Measurements from ENCODE around the gene SYT14. TPM values are rescaled to one million over a fixed set of nuclear protein-coding genes. Genes with fewer than 3 reads are reported as not detected.

Gene SYT14
- polyA plus RNA-seq, 1 donor (not counting 4 experiments of a cell fraction or from before 2014, with no cell fraction given) = 8.3 TPM

- Histone ChIP-seq H3K27ac (ENCODE audit: control insufficient read depth, insufficient read depth, low read length) (no peak overlapping the region), H3K4me3 (ENCODE audit: control insufficient read depth in 2 of 3, extremely low read depth in 1 of 3, insufficient read depth in 2 of 3, low read depth in 1 of 3, low read length in 3 of 3) (no peak overlapping the region), H3K36me3 (ENCODE audit: control insufficient read depth in 2 of 2, extremely low read depth in 1 of 2, insufficient read depth in 2 of 2, low read length in 2 of 2) (no peaks in the 10 kb centered on the region), H3K79me2 (ENCODE audit: control insufficient read depth, insufficient read depth, low read length) (no peaks in the 10 kb centered on the region), H3K27me3 (ENCODE audit: control insufficient read depth, extremely low read depth, insufficient read depth, low read length) (no peaks in the 10 kb centered on the region), H3K4me2 (ENCODE audit: control insufficient read depth, extremely low read depth, insufficient read depth, low read depth, low read length) (no peak overlapping the region), H3K4me1 (ENCODE audit: control insufficient read depth, extremely low read depth, insufficient read depth, low read length) (peaks cover 7% of the 10 kb centered on the region), H3K9me1 (ENCODE audit: control insufficient read depth, extremely low read depth, insufficient read depth, low read length) (no peaks in the 10 kb centered on the region), H4K20me1 (ENCODE audit: control insufficient read depth, extremely low read depth, insufficient read depth, low read length) (no peaks in the 10 kb centered on the region), H3K9ac (ENCODE audit: control insufficient read depth, extremely low read depth, insufficient read depth, low read length) (no peak overlapping the region), H2AFZ (ENCODE audit: control insufficient read depth, low read length) (no peak overlapping the region), H3K9me3 (ENCODE audit: control insufficient read depth, low read depth, low read length) (no peaks in the 10 kb centered on the region)
- DNase-seq (ENCODE audit: low read depth, low spot score) (no peak), FAIRE-seq (no peak)
- TF ChIP-seq CTCF (optimal IDR thresholded peaks at IDR 0.05 in 1 of 3, IDR thresholded peaks at IDR 0.05 in 1 of 3, conservative IDR thresholded peaks at IDR 0.05 in 1 of 3; ENCODE audit: extremely low read depth in 1 of 3, insufficient read depth in 2 of 3, low read length in 3 of 3) (no peak), EZH2 (IDR thresholded peaks at IDR 0.05; ENCODE audit: low read length) (no peak)
- dilution Hi-C loops (cut with MboI; ENCODE audit: extremely low pct_ligation_motif_present, low sequenced_read_pairs) = no loop called here
Measured at GRCh38 chr1:210217482-210217881, 279.5 kb downstream of the SYT14 start.

- no peak for TF ChIP-seq EZH2 (IDR thresholded peaks at IDR 0.05; ENCODE audit: low read length)
- TF ChIP-seq CTCF (optimal IDR thresholded peaks at IDR 0.05 in 1 of 3, IDR thresholded peaks at IDR 0.05 in 1 of 3, conservative IDR thresholded peaks at IDR 0.05 in 1 of 3; ENCODE audit: extremely low read depth in 1 of 3, insufficient read depth in 2 of 3, low read length in 3 of 3) = no peak
- Histone ChIP-seq H3K27me3 (ENCODE audit: control insufficient read depth, extremely low read depth, insufficient read depth, low read length) (no peaks in the 10 kb centered on the region), H4K20me1 (ENCODE audit: control insufficient read depth, extremely low read depth, insufficient read depth, low read length) (no peaks in the 10 kb centered on the region), H3K4me1 (ENCODE audit: control insufficient read depth, extremely low read depth, insufficient read depth, low read length) (peaks cover 13% of the 10 kb centered on the region), H3K4me3 (ENCODE audit: control insufficient read depth in 2 of 3, extremely low read depth in 1 of 3, insufficient read depth in 2 of 3, low read depth in 1 of 3, low read length in 3 of 3) (no peak overlapping the region), H3K9me3 (ENCODE audit: control insufficient read depth, low read depth, low read length) (no peaks in the 10 kb centered on the region), H3K79me2 (ENCODE audit: control insufficient read depth, insufficient read depth, low read length) (no peaks in the 10 kb centered on the region), H2AFZ (ENCODE audit: control insufficient read depth, low read length) (no peak overlapping the region), H3K9me1 (ENCODE audit: control insufficient read depth, extremely low read depth, insufficient read depth, low read length) (no peaks in the 10 kb centered on the region), H3K4me2 (ENCODE audit: control insufficient read depth, extremely low read depth, insufficient read depth, low read depth, low read length) (no peak overlapping the region), H3K27ac (ENCODE audit: control insufficient read depth, insufficient read depth, low read length) (no peak overlapping the region), H3K36me3 (ENCODE audit: control insufficient read depth in 2 of 2, extremely low read depth in 1 of 2, insufficient read depth in 2 of 2, low read length in 2 of 2) (no peaks in the 10 kb centered on the region), H3K9ac (ENCODE audit: control insufficient read depth, extremely low read depth, insufficient read depth, low read length) (no peak overlapping the region)
- dilution Hi-C loops (cut with MboI; ENCODE audit: extremely low pct_ligation_motif_present, low sequenced_read_pairs) = no loop called here
- DNase-seq (ENCODE audit: low read depth, low spot score) (no peak), FAIRE-seq (no peak)
Measured at GRCh38 chr1:210218047-210218446, 280.0 kb downstream of the SYT14 start.

Other genes starting within 250 kb of the SYT14 start
- 2.7 to 7.4 TPM (median 3.4 TPM) in 3 replicates for gene HSD11B1, start 233.4 kb upstream of the SYT14 start, polyA plus RNA-seq
- 0.08 to 0.16 TPM in 2 of 3 replicates, not detected in the other for gene TRAF3IP3, start 182.2 kb upstream of the SYT14 start, polyA plus RNA-seq
- 48.0 to 65.6 TPM (median 58.1 TPM) in 3 replicates for gene C1orf74, start 153.7 kb upstream of the SYT14 start, polyA plus RNA-seq
- gene IRF6, start 132.1 kb upstream of the SYT14 start, polyA plus RNA-seq = 467 to 800 TPM (median 476 TPM) in 3 replicates
- gene UTP25, start 110.2 kb upstream of the SYT14 start, polyA plus RNA-seq = 12.3 to 13.3 TPM (median 12.4 TPM) in 3 replicates